SHP77 (cell line): Measurements from ENCODE around the gene STK25.

Experiments used
- DNase-seq, 2 experiments: peaks; one replicate each; lab custom pipeline; 2025; lab: John Stamatoyannopoulos, UW

The STK25 gene

GRCh38 chr2:241493092-241493491 is 15.3 kb downstream of the STK25 start:
- no peak for DNase-seq

GRCh38 chr2:241492174-241492565 is 16.2 kb downstream of the STK25 start:
- no peak for DNase-seq

- DNase-seq, result no peak
Observed at GRCh38 chr2:241491549-241492173, 16.7 kb downstream of the STK25 start.

- DNase-seq, result no peak
Observed at GRCh38 chr2:241490825-241491506, 17.4 kb downstream of the STK25 start.

- no peak for DNase-seq
Observed at GRCh38 chr2:241489733-241490680, 18.4 kb downstream of the STK25 start.

- DNase-seq, result no peak
Observed at GRCh38 chr2:241489088-241489487, 19.3 kb downstream of the STK25 start.

- no peak for DNase-seq
Observed at GRCh38 chr2:241485172-241485911, 23.0 kb downstream of the STK25 start.

GRCh38 chr2:241483305-241483704 is 25.1 kb downstream of the STK25 start:
- no peak for DNase-seq

- no peak for DNase-seq
Observed at GRCh38 chr2:241482126-241482955, 26.0 kb downstream of the STK25 start.

- DNase-seq, result no peak
Observed at GRCh38 chr2:241481687-241482086, 26.7 kb downstream of the STK25 start.

GRCh38 chr2:241479026-241479898 is 29.1 kb downstream of the STK25 start:
- no peak for DNase-seq

GRCh38 chr2:241478166-241478565 is 30.2 kb downstream of the STK25 start:
- no peak for DNase-seq

- no peak for DNase-seq
Observed at GRCh38 chr2:241475267-241475666, 33.1 kb downstream of the STK25 start.

GRCh38 chr2:241473399-241473798 is 35.0 kb downstream of the STK25 start:
- DNase-seq, result no peak

- DNase-seq, result no peak
Observed at GRCh38 chr2:241469746-241470145, 38.6 kb downstream of the STK25 start.

GRCh38 chr2:241468476-241468781 is 40.0 kb downstream of the STK25 start:
- DNase-seq, result no peak

GRCh38 chr2:241467777-241468475 is 40.5 kb downstream of the STK25 start:
- DNase-seq, result no peak

- DNase-seq, result no peak
Observed at GRCh38 chr2:241466230-241466629, 42.2 kb downstream of the STK25 start.

- no peak for DNase-seq
Observed at GRCh38 chr2:241465543-241465942, 42.8 kb downstream of the STK25 start.
